Activated CD4-positive, alpha-beta memory T cell treated with anti-CD3 and anti-CD28 coated beads for 36 hours (primary cell): ENCODE measurements around the gene NCAPG. TPM values are rescaled to one million over a fixed set of nuclear protein-coding genes. Genes with fewer than 3 reads are reported as not detected.
"Not testable (repeated sequence)": the region's sequence is repeated elsewhere in the genome, so short reads cannot be mapped to it uniquely, and the experiment has no call there.

ENCODE experiments used
- CTCF ChIA-PET: fragments of 350-600 bp; sonication (Branson Sonifier 250); formaldehyde crosslinking; loops from one replicate; lab custom pipeline; 2021; ENCODE audit warnings: antibody characterized with exemption, inconsistent platforms; lab: Charles Lee
- POLR2A ChIA-PET: fragments of 350-600 bp; sonication (Branson Sonifier 250); formaldehyde crosslinking; loops from one replicate; lab custom pipeline; 2021; ENCODE audit warnings: antibody characterized with exemption; lab: Charles Lee
- DNase-seq: peaks from one replicate; pipeline ENCODE4 v3.0.0-alpha.2; 2020
- H3K27ac Mint-ChIP-seq: one replicate; pipeline ENCODE4 v1.8.0; 2021; ENCODE audit warnings: mixed read lengths
- H3K27me3 Mint-ChIP-seq: one replicate; pipeline ENCODE4 v1.8.0; 2021; ENCODE audit warnings: mixed read lengths
- H3K36me3 Mint-ChIP-seq: one replicate; pipeline ENCODE4 v1.8.0; 2021; ENCODE audit warnings: mixed read lengths
- H3K4me1 Mint-ChIP-seq: one replicate; pipeline ENCODE4 v1.8.0; 2021; ENCODE audit warnings: low read depth, mixed read lengths
- H3K4me3 Mint-ChIP-seq: one replicate; pipeline ENCODE4 v1.8.0; 2021; ENCODE audit warnings: mild to moderate bottlenecking, mixed read lengths
- H3K9me3 Mint-ChIP-seq: one replicate; pipeline ENCODE4 v1.8.0; 2021; ENCODE audit warnings: mixed read lengths
- intact Hi-C: fragments of 100-400 bp; cut with micrococcal nuclease; formaldehyde crosslinking; loops from one replicate; pipeline ENCODE4 v1.15.1; 2023
- total RNA-seq, 2 experiments: library from RNA; stranded (reverse); gene quantifications; one replicate each; pipeline ENCODE4 v1.2.3, GENCODE V29; 2021

Gene NCAPG
- total RNA-seq, 2 experiments from 2014 or later, result 76.7 to 79.8 TPM

DNA sequence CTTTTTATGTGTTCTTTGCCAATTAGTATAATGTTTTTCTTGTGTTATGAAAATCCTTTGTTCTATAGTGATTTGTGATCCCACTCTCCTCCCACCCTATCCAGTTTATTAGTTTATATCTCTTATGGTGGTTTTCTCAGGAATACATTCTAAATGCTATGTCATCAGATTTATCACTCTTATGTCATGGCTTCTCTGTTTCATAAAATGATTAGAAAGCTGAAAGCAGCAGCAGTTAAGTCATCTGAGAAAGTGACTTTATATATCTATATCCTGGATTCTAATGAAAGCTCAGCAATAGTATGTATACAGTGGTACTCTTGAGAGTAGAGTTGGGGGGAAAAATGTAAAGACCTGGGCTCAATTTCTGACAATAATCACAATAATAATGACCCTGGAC, 41.2 kb downstream of the NCAPG start:
- CTCF ChIA-PET, result no interaction called here
- Mint-ChIP-seq H3K36me3 (peaks cover 3% of the 10 kb centered on the region), H3K4me3 (no peak overlapping the region), H3K4me1 (no peaks in the 10 kb centered on the region), H3K27me3 (no peaks in the 10 kb centered on the region), H3K27ac (no peak overlapping the region), H3K9me3 (no peaks in the 10 kb centered on the region)
- POLR2A ChIA-PET, result no interaction called here
- intact Hi-C loops, result no loop called here
- no peak for DNase-seq

DNA sequence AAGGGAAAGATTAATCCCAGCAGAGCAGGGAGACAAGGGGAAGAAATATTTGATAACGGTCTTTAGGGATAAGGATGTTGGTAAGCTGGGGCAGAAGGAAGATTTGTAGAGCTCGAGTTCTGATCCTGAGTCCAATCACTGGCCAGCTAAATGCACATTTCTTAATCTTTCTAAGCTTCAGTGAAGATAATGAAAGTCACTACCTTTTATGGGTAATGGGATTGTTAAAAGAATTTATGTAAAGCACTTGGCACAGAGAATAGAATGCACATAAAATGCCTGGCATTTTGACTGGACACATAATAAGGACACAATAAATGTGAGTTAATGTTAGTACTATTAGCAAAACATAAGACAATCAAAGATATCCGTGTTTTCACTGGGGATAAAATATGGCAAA, 43.3 kb downstream of the NCAPG start:
- Mint-ChIP-seq H3K36me3 (peaks cover 4% of the 10 kb centered on the region), H3K9me3 (peaks cover 3% of the 10 kb centered on the region), H3K27me3 (no peaks in the 10 kb centered on the region), H3K4me3 (no peak overlapping the region), H3K27ac (no peak overlapping the region), H3K4me1 (no peaks in the 10 kb centered on the region)
- DNase-seq, result no peak
- ChIA-PET CTCF (no interaction called here), POLR2A (no interaction called here)
- intact Hi-C loops, result no loop called here

DNA sequence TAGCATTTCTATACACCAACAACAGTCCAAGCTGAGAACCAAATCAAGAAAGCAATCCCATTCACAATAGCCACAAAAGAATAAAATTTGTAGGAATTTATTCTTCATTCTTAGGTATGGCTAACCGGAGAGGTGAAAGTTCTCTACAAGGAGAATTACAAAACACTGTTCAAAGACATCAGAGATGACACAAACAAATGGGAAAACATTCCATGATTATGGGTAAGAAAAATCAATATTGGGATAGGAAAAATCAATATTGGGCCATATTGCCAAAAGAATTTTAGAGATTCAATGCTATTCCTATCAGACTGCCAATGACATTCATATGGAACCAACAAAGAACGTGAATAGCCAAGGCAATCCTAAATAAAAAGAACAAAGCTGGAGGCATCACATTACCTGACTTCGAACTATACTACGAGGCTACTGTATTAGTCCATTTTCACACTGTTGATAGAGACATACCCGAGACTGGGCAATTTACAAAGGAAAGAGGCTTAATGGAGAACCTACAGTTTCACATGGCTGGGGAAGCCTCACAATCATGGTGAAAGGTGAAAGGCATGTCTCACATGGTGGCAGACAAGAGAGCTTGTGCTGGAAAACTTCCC, 49.1 kb downstream of the NCAPG start:
- Mint-ChIP-seq H3K27me3 (no peaks in the 10 kb centered on the region), H3K27ac (no peak overlapping the region), H3K4me1 (no peaks in the 10 kb centered on the region), H3K9me3 (peaks cover 16% of the 10 kb centered on the region), H3K36me3 (peaks cover 26% of the 10 kb centered on the region), H3K4me3 (no peak overlapping the region)
- ChIA-PET POLR2A (interaction anchor here (0.6 kb wide), 1 partner anchor 21 kb away, joined by 3 read pairs; no protein-coding TSS in a partner anchor), CTCF (no interaction called here)
- DNase-seq, result no peak
- intact Hi-C loops, result no loop called here

DNA sequence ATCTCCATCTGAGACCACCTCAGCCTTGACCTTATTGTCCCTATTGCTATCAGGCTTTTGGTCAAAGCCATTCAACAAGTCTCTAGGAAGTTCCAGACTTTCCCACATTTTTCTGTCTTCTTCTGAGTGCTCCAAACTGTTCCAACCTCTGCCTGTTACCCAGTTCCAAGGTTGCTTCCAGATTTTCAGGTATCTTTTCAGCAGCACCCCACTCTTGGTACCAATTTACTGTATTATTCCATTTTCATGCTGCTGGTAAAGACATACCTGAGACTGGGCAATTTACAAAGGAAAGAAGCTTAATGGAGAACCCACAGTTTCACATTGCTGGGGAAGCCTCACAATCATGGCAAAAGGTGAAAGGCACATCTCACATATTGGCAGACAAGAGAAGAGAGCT, 51.1 kb downstream of the NCAPG start:
- H3K4me3 Mint-ChIP-seq, H3K4me1 Mint-ChIP-seq, POLR2A ChIA-PET, H3K27ac Mint-ChIP-seq, intact Hi-C loops, H3K27me3 Mint-ChIP-seq, DNase-seq, CTCF ChIA-PET: not testable (repeated sequence)
- Mint-ChIP-seq H3K9me3 (peaks cover 16% of the 10 kb centered on the region), H3K36me3 (peaks cover 26% of the 10 kb centered on the region)

DNA sequence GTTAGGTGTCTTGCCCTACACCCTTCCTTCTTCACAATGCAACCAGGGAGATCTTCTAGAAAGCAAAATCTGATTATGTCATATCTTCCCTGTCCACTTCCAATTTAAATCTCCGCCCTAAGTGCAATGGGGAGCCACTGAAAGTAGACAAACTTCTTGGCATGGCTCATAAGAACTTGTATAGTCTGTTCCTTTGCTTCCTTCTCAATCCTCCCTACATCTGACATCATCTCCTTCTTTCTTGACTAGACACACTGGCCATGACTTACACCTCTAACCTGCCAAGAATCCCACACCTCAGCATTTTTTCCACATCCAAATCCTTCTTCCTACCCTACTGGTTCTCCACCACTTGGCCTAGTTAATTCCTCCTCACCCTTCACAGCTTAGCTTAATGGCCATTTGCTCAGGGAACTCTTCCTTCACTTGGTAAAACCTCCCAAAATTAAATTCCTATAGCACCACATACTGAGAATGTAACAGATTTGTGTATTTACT, 55.1 kb downstream of the NCAPG start:
- intact Hi-C loops, result no loop called here
- no peak overlapping the region for H3K27ac Mint-ChIP-seq
- CTCF ChIA-PET, result no interaction called here

DNA sequence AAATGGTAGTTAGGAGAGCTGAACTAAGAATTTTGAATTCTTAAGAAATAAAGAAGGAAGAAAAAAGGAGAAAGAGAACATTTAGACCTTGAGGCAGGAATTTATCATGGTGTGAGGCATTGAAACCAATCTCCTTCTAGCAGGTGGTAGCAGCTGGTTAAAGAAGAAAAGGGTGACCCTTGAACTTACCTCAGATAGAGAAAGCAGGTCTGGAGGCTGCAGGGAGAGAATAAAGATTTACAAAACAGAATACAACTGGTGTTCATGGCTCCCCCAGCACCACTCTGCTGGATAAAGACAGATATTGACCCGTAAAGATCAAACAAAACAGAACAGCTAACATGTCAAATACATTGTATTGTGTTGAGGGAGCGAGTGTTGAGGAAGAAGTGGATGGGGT, 56.0 kb downstream of the NCAPG start:
- Mint-ChIP-seq H3K27me3 (no peaks in the 10 kb centered on the region), H3K27ac (no peak overlapping the region), H3K36me3 (peaks cover 19% of the 10 kb centered on the region), H3K4me3 (no peak overlapping the region), H3K4me1 (no peaks in the 10 kb centered on the region), H3K9me3 (peaks cover 10% of the 10 kb centered on the region)
- POLR2A ChIA-PET, result no interaction called here
- intact Hi-C loops, result no loop called here
- CTCF ChIA-PET, result no interaction called here
- no peak for DNase-seq

More for the DNA sequence above, 55.1 kb downstream of the NCAPG start:
- POLR2A ChIA-PET, result no interaction called here
- no peaks in the 10 kb centered on the region for H3K27me3 Mint-ChIP-seq
- no peaks in the 10 kb centered on the region for H3K4me1 Mint-ChIP-seq
- peaks cover 13% of the 10 kb centered on the region for H3K9me3 Mint-ChIP-seq
- DNase-seq, result no peak
- peaks cover 22% of the 10 kb centered on the region for H3K36me3 Mint-ChIP-seq
- H3K4me3 Mint-ChIP-seq, result no peak overlapping the region

DNA sequence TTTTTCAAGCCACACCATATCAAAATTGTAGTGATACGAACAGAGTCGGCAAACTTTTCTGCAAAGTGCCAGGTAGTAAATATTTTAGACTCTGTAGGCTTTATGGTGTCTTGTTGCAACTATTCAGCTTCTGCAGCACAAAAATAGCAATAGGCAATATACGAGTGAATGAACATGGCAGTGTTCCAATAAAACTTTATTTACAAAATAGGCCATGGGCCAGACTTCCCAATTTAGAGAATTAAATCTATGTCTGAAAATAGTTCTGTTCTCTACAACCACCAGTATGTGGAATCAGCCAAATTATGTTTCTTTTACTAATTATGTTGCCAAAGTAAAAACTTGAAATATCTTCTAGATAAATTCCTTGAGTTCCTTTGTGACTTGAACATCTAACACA, 56.5 kb downstream of the NCAPG start:
- Mint-ChIP-seq H3K4me1 (no peaks in the 10 kb centered on the region), H3K4me3 (no peak overlapping the region), H3K36me3 (peaks cover 14% of the 10 kb centered on the region), H3K9me3 (peaks cover 5% of the 10 kb centered on the region), H3K27ac (no peak overlapping the region), H3K27me3 (no peaks in the 10 kb centered on the region)
- intact Hi-C loops, result no loop called here
- ChIA-PET CTCF (no interaction called here), POLR2A (no interaction called here)
- no peak for DNase-seq

DNA sequence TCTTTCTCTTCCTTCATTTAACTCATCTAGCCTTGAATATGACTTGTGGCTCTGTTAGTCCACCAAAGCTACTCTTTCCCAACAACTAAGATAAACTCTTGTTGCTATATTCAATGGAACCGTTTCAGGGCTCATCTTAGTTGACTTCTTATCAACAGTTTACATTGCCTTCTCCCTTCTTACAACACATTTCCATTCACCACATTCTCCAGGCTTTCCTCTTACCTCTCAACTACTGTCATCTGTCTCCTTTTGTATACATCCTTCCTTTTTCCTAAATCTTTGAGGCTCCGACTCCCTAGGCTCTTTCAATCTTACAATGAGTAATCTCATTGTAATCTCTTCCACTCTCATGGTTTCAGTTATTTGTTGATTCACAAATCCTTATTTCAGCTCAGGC, 58.5 kb downstream of the NCAPG start:
- DNase-seq, result no peak
- CTCF ChIA-PET, result no interaction called here
- H3K4me3 Mint-ChIP-seq, result no peak overlapping the region
- H3K27me3 Mint-ChIP-seq, result no peaks in the 10 kb centered on the region
- H3K9me3 Mint-ChIP-seq, result no peaks in the 10 kb centered on the region
- intact Hi-C loops, result no loop called here
- POLR2A ChIA-PET, result no interaction called here
- H3K36me3 Mint-ChIP-seq, result no peaks in the 10 kb centered on the region
- no peaks in the 10 kb centered on the region for H3K4me1 Mint-ChIP-seq
- no peak overlapping the region for H3K27ac Mint-ChIP-seq

DNA sequence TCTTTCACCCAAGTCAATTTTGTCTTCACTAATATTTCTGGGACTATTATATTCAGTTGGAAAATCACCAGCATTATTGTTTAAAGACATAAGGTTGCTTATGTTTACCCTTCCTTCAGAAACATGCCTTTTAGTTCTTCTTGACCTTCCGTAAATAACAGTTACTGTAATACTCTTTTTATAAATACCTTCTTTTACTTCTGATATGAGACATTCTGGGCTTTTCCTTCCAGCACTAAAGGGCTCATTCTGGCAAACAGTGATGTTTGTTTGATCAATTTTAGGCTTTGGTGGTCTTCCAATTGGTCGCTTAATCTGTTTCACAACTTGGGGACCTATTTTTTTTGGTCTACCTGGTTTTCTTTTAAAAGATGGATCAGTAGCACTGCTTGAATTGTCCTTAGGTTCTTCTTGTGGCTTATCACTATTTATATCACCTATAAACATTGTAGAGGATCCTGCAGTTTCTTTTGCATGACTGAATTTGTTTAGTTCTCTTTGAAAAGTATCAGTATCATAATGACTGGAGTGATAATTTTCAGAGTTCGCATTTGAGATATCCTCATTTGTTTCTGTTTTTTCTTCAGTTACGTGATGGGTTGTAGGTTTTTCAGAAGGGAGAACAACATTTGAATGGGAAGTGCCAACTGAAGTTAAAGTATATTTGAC, 64.8 kb downstream of the NCAPG start:
- Mint-ChIP-seq H3K4me3 (no peak overlapping the region), H3K4me1 (no peaks in the 10 kb centered on the region), H3K9me3 (peaks cover 7% of the 10 kb centered on the region), H3K36me3 (peaks cover 12% of the 10 kb centered on the region), H3K27ac (no peak overlapping the region), H3K27me3 (no peaks in the 10 kb centered on the region)
- DNase-seq, result no peak
- CTCF ChIA-PET, result no interaction called here
- POLR2A ChIA-PET, result no interaction called here
- intact Hi-C loops, result no loop called here

DNA sequence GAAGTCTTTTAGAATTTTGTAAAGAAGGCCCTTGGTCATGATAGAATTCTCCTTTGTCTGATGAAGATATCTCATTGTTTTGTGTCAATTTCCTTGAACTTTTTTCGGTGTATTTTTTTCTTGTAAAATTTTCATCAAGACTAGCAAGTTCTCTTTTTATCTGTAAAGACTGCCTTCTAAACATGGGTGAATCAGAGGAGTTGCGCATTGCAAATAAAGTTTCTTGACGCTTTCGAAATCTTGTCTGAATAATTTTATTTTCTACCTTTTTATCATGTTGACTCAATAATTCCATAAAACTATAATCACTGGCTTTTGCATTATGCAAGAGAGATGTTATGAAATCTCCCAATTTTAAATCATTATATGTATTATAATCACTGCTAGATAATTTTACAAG, 66.2 kb downstream of the NCAPG start:
- Mint-ChIP-seq H3K4me1 (no peaks in the 10 kb centered on the region), H3K4me3 (no peak overlapping the region), H3K27ac (no peak overlapping the region), H3K27me3 (no peaks in the 10 kb centered on the region), H3K9me3 (peaks cover 7% of the 10 kb centered on the region), H3K36me3 (peaks cover 12% of the 10 kb centered on the region)
- CTCF ChIA-PET, result no interaction called here
- intact Hi-C loops, result no loop called here
- DNase-seq, result no peak
- POLR2A ChIA-PET, result no interaction called here

DNA sequence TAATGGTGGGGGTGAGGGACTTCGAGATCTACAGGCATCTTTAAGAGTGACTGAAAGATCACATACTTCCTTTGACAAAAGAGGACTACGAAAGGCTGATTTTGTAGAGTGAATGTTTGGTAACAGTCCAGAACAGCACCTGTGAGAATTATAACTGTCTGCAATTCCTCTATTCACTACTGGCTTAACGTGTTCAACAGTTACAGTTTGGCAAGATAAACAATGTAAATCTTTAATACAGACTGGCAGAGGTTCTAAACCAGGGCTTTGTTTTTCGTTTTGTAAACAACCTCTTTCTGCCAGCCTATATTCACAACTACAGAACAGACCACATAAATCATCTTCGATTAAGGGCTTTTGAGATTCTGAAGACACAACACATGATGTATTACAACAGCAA, 66.9 kb downstream of the NCAPG start:
- no peaks in the 10 kb centered on the region for H3K27me3 Mint-ChIP-seq
- no peaks in the 10 kb centered on the region for H3K4me1 Mint-ChIP-seq
- CTCF ChIA-PET, result no interaction called here
- H3K36me3 Mint-ChIP-seq, result peaks cover 12% of the 10 kb centered on the region
- H3K9me3 Mint-ChIP-seq, result peaks cover 7% of the 10 kb centered on the region
- POLR2A ChIA-PET, result no interaction called here
- no peak for DNase-seq
- no peak overlapping the region for H3K4me3 Mint-ChIP-seq
- H3K27ac Mint-ChIP-seq, result no peak overlapping the region
- intact Hi-C loops, result no loop called here

DNA sequence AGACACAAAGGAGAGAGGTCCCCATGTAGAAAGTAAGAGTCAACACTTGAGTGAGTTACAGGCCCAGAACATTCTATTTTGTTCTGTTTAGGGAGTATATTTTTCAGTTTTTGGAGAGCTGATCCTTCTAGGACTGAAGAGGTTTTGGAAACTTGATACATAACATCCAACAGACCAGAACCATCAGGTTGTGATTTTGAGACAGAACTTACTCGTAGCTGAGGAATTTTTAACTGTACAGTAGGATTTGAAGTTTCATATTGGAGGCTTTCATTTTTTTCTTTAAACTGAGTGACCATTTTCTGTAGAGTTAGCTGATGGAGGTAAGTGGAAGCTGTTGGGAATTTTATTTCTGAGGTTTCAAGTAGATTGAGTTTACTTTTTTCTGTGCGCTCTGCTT, 73.3 kb downstream of the NCAPG start:
- H3K36me3 Mint-ChIP-seq, result peaks cover 4% of the 10 kb centered on the region
- H3K27ac Mint-ChIP-seq, result no peak overlapping the region
- no peaks in the 10 kb centered on the region for H3K4me1 Mint-ChIP-seq
- CTCF ChIA-PET, result interaction anchor here (0.6 kb wide), 1 partner anchor 335 kb away, joined by 3 read pairs; no protein-coding TSS in a partner anchor
- POLR2A ChIA-PET, result no interaction called here
- intact Hi-C loops, result no loop called here
- H3K9me3 Mint-ChIP-seq, result no peaks in the 10 kb centered on the region
- H3K27me3 Mint-ChIP-seq, result no peaks in the 10 kb centered on the region
- H3K4me3 Mint-ChIP-seq, result no peak overlapping the region
- no peak for DNase-seq

DNA sequence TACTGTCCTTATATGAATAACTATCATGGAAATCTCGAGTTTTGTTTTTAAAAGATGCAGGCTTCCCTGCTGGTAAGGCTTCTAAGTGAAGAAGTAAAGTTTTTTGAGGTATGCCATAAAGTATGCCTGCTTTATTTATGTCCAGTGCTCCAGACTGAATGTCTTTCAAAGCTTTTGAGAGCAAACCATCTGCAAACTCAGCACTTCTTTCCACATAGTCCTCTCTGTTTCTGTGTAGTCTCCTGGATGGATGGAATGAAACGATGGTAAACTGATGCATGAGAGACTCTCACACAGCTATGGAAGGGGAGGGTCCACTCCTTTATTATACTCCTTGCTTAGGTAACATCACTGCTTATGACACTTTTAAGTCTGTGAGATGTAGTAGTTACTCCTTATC, 73.7 kb downstream of the NCAPG start:
- intact Hi-C loops, result no loop called here
- Mint-ChIP-seq H3K4me3 (no peak overlapping the region), H3K27ac (no peak overlapping the region), H3K27me3 (no peaks in the 10 kb centered on the region), H3K4me1 (no peaks in the 10 kb centered on the region), H3K9me3 (no peaks in the 10 kb centered on the region), H3K36me3 (peaks cover 4% of the 10 kb centered on the region)
- DNase-seq, result no peak
- POLR2A ChIA-PET, result no interaction called here
- CTCF ChIA-PET, result interaction anchor here (0.6 kb wide), 1 partner anchor 336 kb away, joined by 3 read pairs; no protein-coding TSS in a partner anchor
